ENCODE data around the gene NR3C1. TPM values are rescaled to one million over a fixed set of nuclear protein-coding genes. Genes with fewer than 3 reads are reported as not detected.

Gene NR3C1
- total RNA-seq, 1 donor from 2014 or later, result 56.1 TPM

- ATAC-seq, result no peak
- intact Hi-C loops (cut with DNase I), result loop anchor here (5.0 to 10.0 kb wide), 8 partner anchors 85 to 687 kb away; no protein-coding TSS in a partner anchor
- no peak for DNase-seq (ENCODE audit: missing footprints)
Observed at GRCh38 chr5:143402017-143402552, 1.4 kb downstream of the NR3C1 start.

GRCh38 chr5:143401227-143402016, 2.1 kb downstream of the NR3C1 start:
- intact Hi-C loops (cut with DNase I), result loop anchor here (5.0 to 10.0 kb wide), 8 partner anchors 84 to 687 kb away; no protein-coding TSS in a partner anchor
- ATAC-seq (no peak), DNase-seq (ENCODE audit: missing footprints) (no peak)

DNA sequence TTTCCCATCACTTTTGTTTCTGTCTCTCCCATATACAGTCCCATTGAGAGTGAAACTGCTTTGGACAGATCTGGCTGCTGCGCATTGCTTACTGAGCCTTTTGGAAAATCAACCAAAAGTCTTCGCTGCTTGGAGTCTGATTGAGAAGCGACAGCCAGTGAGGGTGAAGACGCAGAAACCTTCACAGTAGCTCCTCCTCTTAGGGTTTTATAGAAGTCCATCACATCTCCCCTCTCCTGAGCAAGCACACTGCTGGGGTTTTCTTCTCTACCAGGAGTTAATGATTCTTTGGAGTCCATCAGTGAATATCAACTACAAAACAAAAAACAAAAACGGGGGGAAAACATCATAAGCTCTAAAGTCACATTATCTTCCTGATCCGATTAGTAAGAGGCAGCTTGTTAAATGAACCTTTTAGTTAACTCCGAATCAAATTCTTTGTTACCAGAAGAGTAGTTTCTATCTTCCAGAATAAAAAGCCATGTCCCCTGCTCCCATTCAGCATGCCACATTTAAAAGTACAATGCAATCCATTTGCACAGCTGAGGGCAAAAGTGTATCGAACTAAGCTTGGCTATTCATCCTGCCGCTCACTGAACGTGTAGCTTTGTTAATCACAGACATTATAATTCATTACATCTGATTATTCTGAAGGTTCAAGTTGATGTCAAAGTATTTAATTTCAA, 2.8 kb downstream of the NR3C1 start:
- intact Hi-C loops (cut with DNase I), result loop anchor here (5.0 to 10.0 kb wide), 8 partner anchors 83 to 686 kb away; no protein-coding TSS in a partner anchor
- no peak for DNase-seq (ENCODE audit: missing footprints)
- no peak for ATAC-seq

- DNase-seq (ENCODE audit: missing footprints) (no peak), ATAC-seq (no peak)
- intact Hi-C loops (cut with DNase I), result loop anchor here (5.0 to 10.0 kb wide), 9 partner anchors 55 to 685 kb away; no protein-coding TSS in a partner anchor
Observed at GRCh38 chr5:143399616-143400540, 3.6 kb downstream of the NR3C1 start.

DNA sequence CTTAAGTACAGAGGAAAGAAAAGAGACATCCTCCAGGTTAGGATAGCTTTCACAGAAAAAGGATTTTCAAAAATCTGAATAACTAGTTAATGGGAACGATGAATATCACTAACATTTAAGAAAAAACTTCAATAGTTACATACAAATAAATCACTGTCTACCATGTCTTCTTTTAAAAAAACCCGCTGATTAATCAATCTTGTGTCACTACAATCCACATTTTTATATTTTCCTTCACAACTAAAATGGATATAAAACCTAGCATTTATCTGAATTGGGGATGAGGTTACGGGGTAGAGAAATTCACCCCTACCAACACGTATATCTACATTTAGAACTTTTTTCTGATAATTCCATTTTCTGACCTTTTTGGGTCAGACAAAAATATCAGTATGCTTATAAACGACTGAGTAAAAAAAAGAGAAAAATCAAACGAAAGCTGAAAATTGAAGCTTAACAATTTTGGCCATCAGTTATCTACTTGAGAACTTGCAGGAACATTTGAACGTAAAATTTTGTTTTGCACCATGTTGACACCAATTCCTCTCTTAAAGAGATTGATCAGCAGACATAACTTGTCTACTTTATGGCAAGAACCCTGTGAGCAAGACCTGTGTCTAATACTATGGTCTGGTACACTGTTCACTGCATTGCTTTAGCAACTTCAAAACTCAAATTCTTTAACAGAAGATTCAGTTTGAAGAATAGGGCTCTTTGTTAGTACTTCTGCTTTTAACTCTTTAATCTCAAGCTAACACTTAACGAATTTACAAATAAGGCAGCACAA, 4.8 kb downstream of the NR3C1 start:
- no peak for ATAC-seq
- intact Hi-C loops (cut with DNase I), result loop anchor here (10.0 kb wide), 1 partner anchor 54 kb away; no protein-coding TSS in a partner anchor
- DNase-seq (ENCODE audit: missing footprints), result no peak

GRCh38 chr5:143398053-143398355, 5.5 kb downstream of the NR3C1 start:
- intact Hi-C loops (cut with DNase I), result loop anchor here (10.0 kb wide), 1 partner anchor 53 kb away; no protein-coding TSS in a partner anchor
- no peak for ATAC-seq
- no peak for DNase-seq (ENCODE audit: missing footprints)

DNA sequence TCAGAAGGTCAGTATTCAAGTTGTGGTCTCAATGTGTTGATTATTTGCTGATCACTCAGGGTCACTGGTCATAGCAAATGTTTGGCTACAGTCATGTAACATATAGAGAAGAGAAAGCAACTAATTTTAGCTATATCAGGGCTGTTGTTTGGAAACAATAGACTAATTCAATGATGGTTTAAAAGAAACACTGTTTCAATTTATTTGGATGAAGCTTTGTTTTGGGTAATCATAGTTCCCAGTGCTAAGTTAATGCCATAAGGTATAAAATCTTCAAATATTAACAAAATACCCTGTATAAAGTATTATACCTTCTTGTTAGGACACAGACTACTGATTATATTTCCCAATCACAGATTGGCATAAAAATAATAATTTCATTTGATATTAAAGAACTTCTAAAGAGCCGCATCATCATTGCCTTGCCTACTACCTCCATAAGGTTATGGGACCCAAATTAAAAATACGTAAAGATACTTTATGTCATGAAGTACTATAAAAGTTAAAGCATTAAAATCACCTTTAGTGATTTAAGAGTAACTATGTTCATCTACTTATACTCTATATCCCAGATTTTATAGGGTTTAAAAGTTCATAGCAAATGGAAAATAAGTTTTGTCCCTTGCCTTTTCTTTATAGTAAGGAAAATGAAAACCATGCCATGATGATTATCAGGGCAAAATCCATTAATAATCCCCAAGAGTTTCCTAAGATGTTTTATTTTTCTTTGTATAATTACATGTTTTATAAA, 6.0 kb downstream of the NR3C1 start:
- ATAC-seq (no peak), DNase-seq (ENCODE audit: missing footprints) (no peak)
- intact Hi-C loops (cut with DNase I), result loop anchor here (10.0 kb wide), 1 partner anchor 53 kb away; no protein-coding TSS in a partner anchor

- DNase-seq (ENCODE audit: missing footprints) (no peak), ATAC-seq (no peak)
- intact Hi-C loops (cut with DNase I), result loop anchor here (10.0 kb wide), 1 partner anchor 52 kb away; no protein-coding TSS in a partner anchor
Observed at GRCh38 chr5:143396353-143396940, 7.0 kb downstream of the NR3C1 start.

GRCh38 chr5:143395638-143396352, 7.7 kb downstream of the NR3C1 start:
- ATAC-seq (no peak), DNase-seq (ENCODE audit: missing footprints) (no peak)
- intact Hi-C loops (cut with DNase I), result loop anchor here (10.0 kb wide), 1 partner anchor 51 kb away; no protein-coding TSS in a partner anchor

DNA sequence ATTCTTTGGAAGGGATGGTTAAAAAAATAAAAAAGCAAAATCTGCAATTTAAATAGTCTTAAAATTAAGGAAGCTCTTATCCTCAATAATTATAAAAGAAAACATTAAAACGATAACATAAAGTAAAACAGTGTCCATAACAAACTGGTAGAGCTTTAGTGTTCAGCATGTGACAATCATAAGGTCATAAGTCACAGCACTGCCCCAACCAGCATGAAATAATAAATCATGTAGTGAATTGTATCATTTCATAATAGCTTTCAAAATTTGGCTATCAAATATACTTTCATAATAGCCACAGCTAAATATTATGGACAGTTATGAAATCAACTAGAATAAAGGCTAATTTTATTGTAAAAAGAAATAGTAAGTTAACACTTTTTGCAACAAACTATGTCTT, 10.0 kb downstream of the NR3C1 start:
- no peak for ATAC-seq
- intact Hi-C loops (cut with DNase I), result loop anchor here (10.0 kb wide), 1 partner anchor 49 kb away; no protein-coding TSS in a partner anchor
- no peak for DNase-seq (ENCODE audit: missing footprints)

GRCh38 chr5:143390941-143391340, 12.5 kb downstream of the NR3C1 start:
- DNase-seq (ENCODE audit: missing footprints) (no peak), ATAC-seq (no peak)
- intact Hi-C loops (cut with DNase I), result loop anchor here (10.0 kb wide), 1 partner anchor 46 kb away; no protein-coding TSS in a partner anchor

- no peak for ATAC-seq
- no peak for DNase-seq (ENCODE audit: missing footprints)
- intact Hi-C loops (cut with DNase I), result loop anchor here (10.0 kb wide), 1 partner anchor 45 kb away; no protein-coding TSS in a partner anchor
Observed at GRCh38 chr5:143390258-143390657, 13.2 kb downstream of the NR3C1 start.

DNA sequence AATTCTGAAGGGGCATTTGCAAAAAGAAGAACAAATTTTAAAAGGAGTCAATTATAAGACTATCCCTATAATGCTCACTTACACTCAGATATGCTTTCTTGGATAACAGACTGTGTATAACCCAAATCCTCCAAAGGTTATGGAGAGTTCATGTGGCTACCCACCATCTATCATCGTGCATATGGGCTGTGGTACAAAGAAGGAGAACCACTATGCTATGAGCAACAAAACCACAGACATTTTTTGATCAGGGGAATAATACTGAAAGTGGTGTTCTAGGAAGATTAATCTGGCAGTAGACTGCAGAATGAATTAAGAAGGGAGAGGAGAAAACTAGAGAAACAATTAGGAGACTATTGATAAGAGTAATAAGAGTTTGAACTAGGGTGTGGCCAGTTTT, 16.8 kb downstream of the NR3C1 start:
- no peak for DNase-seq (ENCODE audit: missing footprints)
- ATAC-seq, result no peak
- intact Hi-C loops (cut with DNase I), result no loop called here

- no peak for DNase-seq (ENCODE audit: missing footprints)
- intact Hi-C loops (cut with DNase I), result no loop called here
- no peak for ATAC-seq
Observed at GRCh38 chr5:143384865-143385657, 18.4 kb downstream of the NR3C1 start.

GRCh38 chr5:143383988-143384387, 19.5 kb downstream of the NR3C1 start:
- ATAC-seq, result no peak
- intact Hi-C loops (cut with DNase I), result no loop called here
- DNase-seq (ENCODE audit: missing footprints), result no peak

Measured in Right ventricle myocardium inferior (tissue), 1 donor.